Stimulated activated CD4-positive, alpha-beta T cell treated with anti-CD3 and anti-CD28 coated beads, TNF-alpha, amount 100 ng/mL, for 1 hour (primary cell): ENCODE data around the gene LYPD5.

Source experiments
- DNase-seq, 3 donors: peaks; one replicate each; pipeline ENCODE4 v3.0.0-alpha.2; 2020; ENCODE audit warnings: low read depth in 3 of 3, low spot score in 1 of 3

Gene LYPD5

GRCh38 chr19:43754253-43754502 lies 48.1 kb downstream of the LYPD5 start:
- DNase-seq, result no peak

DNA sequence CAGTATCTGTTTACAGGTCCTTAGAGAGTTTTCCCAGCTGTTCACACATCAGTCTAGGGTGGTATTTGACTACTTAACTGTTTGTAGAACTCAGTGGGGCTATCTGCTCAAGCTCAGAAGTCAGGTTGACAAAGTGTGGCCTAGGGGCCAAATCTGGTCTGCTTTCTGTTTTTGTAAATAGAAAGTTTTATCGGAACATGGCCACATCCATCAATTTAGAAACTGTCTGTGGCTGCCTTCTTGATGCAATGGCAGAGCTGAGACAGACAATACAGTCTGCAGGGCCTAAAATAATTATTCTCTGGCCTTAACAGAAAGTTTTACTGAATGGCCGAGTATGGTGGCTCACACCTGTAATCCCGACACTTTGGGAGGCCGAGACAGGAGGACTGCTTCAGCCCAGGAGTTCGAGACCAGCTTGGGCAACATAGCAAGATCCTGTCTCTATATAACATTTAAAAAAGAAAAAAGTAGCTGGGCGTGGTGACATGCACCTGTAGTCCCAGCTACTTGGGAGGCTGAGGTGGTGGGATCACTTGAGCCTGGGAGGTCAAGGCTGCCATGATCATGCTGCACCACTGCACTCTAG lies 49.9 kb downstream of the LYPD5 start:
- no peak for DNase-seq

GRCh38 chr19:43751466-43752220 lies 50.6 kb downstream of the LYPD5 start:
- no peak for DNase-seq

DNA sequence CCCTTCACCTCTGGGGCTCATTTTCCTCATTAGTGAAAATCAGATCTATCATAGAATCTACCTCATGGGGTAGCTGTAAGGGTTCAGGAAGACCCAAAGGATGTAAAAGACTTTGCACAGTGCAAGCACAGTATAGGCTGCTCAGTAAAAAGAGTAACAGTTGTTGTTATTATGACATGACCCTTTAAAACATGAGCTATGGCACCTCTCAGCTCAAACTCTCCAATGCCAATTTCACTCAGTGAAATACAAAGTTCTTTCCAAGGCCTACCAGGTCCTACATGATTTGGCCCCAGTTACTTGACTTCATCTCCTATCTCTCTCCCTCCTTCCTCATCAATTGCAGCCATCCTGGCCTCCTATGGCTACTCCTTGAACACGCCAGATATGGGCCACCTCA lies 52.3 kb downstream of the LYPD5 start:
- no peak for DNase-seq

DNA sequence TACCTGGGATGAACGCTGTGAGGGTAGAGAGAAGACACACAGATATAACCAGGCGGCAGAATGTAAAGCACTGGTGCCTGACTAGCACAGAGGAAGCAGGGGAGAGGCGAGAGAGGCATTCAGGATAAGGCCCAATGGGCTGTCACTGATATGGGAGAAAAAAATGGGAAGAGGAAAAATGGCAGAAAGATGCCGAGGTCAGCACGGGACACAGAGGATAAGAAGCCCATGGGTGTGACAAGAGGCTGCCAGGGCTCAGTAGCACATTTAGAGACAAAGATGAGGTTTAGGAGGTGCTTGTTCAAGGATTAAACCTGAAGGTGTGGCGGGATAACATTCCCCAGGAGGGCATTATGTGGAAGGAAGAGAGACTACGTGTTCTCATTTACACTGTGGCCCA lies 53.1 kb downstream of the LYPD5 start:
- DNase-seq, result no peak

DNA sequence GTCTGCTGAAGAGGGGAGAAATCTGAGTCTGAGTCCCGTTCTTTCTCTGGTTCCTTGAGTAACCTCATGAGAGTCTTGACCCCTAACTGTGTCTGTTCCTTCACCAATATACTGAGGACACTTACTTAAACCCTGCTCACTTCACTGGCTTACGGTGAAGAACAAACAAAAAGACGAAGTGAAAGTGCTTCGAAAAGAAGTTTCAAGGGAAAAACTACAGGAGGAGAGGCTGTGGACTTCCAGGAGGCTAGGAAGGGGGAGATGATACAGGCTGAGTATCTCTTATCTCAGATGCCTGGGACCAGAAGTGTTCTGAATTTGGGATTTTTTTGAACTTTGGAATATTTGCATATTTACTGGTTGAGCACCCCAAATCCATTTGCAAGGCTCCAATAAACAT lies 53.6 kb downstream of the LYPD5 start:
- DNase-seq, result no peak

GRCh38 chr19:43748205-43748594 lies 54.0 kb downstream of the LYPD5 start:
- DNase-seq, result no peak

- DNase-seq, result no peak
Observed at GRCh38 chr19:43747557-43748204, 54.6 kb downstream of the LYPD5 start.
